ENCODE data around the gene DNM1. TPM values are rescaled to one million over a fixed set of nuclear protein-coding genes. Genes with fewer than 3 reads are reported as not detected.

The DNM1 gene
- total and polyA plus RNA-seq, 2 donors (not counting 3 experiments of a cell fraction or from before 2014, with no cell fraction given): 0.59 to 2.9 TPM

DNA sequence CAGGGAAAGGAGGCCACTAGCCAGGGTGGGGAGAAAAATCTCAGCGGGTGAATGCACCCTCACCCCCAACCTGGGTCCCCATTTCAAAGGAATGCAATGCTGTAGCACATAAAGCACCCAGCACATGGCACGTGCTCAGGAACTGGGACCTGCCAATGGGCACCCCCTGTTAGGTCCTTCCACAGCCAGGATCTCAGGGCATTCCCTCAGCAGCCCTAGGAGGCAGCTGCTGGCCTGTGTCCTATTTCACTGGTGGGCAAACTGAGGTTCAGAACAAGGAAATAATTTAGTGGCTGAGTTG is 8.8 kb downstream of the DNM1 start:
- ChIA-PET POLR2A (no interaction called here), CTCF (interaction anchor here (1.2 to 1.9 kb wide), 3 partner anchors 9 to 29 kb away, joined by 3 to 10 read pairs (median 5); partner anchors contain the start of gene DNM1)
- TF ChIP-seq, protein P1, sequence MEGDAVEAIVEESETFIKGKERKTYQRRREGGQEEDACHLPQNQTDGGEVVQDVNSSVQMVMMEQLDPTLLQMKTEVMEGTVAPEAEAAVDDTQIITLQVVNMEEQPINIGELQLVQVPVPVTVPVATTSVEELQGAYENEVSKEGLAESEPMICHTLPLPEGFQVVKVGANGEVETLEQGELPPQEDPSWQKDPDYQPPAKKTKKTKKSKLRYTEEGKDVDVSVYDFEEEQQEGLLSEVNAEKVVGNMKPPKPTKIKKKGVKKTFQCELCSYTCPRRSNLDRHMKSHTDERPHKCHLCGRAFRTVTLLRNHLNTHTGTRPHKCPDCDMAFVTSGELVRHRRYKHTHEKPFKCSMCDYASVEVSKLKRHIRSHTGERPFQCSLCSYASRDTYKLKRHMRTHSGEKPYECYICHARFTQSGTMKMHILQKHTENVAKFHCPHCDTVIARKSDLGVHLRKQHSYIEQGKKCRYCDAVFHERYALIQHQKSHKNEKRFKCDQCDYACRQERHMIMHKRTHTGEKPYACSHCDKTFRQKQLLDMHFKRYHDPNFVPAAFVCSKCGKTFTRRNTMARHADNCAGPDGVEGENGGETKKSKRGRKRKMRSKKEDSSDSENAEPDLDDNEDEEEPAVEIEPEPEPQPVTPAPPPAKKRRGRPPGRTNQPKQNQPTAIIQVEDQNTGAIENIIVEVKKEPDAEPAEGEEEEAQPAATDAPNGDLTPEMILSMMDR (IDR thresholded peaks at IDR 0.05; ENCODE audit: extremely low read depth in 1 of 2, insufficient read depth in 1 of 2, low read depth in 1 of 2, low read length in 2 of 2): no peak
- TF ChIP-seq, protein P2, sequence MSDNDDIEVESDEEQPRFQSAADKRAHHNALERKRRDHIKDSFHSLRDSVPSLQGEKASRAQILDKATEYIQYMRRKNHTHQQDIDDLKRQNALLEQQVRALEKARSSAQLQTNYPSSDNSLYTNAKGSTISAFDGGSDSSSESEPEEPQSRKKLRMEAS (IDR thresholded peaks at IDR 0.05; ENCODE audit: insufficient read depth, insufficient read length): no peak
- TF ChIP-seq MYC (IDR thresholded peaks at IDR 0.05; ENCODE audit: low read depth, low read length): no peak
- no peak for TF ChIP-seq FOS (IDR thresholded peaks at IDR 0.05; ENCODE audit: borderline replicate concordance, insufficient read depth, low read length)
- TF ChIP-seq POLR2AphosphoS5 (IDR thresholded peaks at IDR 0.05; ENCODE audit: insufficient read depth, low read depth, low read length): no peak
- no peak for TF ChIP-seq POLR2A (IDR thresholded peaks at IDR 0.05; ENCODE audit: low read depth, low read length)
- no peak for TF ChIP-seq GATA2 (IDR thresholded peaks at IDR 0.05; ENCODE audit: insufficient read depth, insufficient read length, low read depth, low read length)
- TF ChIP-seq JUN (IDR thresholded peaks at IDR 0.05; ENCODE audit: borderline replicate concordance, insufficient read depth, insufficient read length, low read depth): no peak
- TF ChIP-seq EZH2 (IDR thresholded peaks at IDR 0.05; ENCODE audit: borderline replicate concordance, low read depth, low read length, severe bottlenecking): no peak
- no peaks in the 10 kb centered on the region for H4K20me1 ChIP-seq (replicated peaks; ENCODE audit: control insufficient read depth, extremely low read depth, insufficient read depth, low read length)
- BruUV-seq (replicated peaks): no TSS peak
- dilution Hi-C loops (cut with MboI; ENCODE audit: extremely low pct_ligation_motif_present, low sequenced_read_pairs) (no loop called here), intact Hi-C loops (cut with micrococcal nuclease) (no loop called here)
- H3K27ac ChIP-seq (ENCODE audit: insufficient read depth, low read depth, low read length): no peak overlapping the region
- no peaks in the 10 kb centered on the region for H3K79me2 ChIP-seq (ENCODE audit: control insufficient read depth, insufficient read depth, low read length)
- H3K9me3 ChIP-seq (replicated peaks; ENCODE audit: control insufficient read depth, insufficient read depth, low read length): no peaks in the 10 kb centered on the region
- no peaks in the 10 kb centered on the region for H3K36me3 ChIP-seq (ENCODE audit: control insufficient read depth in 2 of 2, extremely low read depth in 1 of 2, insufficient read depth in 2 of 2, low read length in 2 of 2)
- H3K9me1 ChIP-seq (replicated peaks; ENCODE audit: control insufficient read depth, extremely low read depth, insufficient read depth, low read length): no peaks in the 10 kb centered on the region
- no peak overlapping the region for H2AFZ ChIP-seq (ENCODE audit: low read depth, low read length)
- no peak overlapping the region for H3K4me3 ChIP-seq (replicated peaks in 1 of 3; ENCODE audit: insufficient read depth in 1 of 3, low read depth in 1 of 3, low read length in 3 of 3)
- no peak overlapping the region for H3K4me2 ChIP-seq (ENCODE audit: insufficient read depth, low read length)
- H3K4me1 ChIP-seq (ENCODE audit: control insufficient read depth, extremely low read depth, insufficient read depth, low read length): peaks cover 3% of the 10 kb centered on the region
- H3K9ac ChIP-seq (replicated peaks; ENCODE audit: extremely low read depth, insufficient read depth, low read length): no peak overlapping the region
- peaks cover 11% of the 10 kb centered on the region in 2 experiments for H3K27me3 ChIP-seq (ENCODE audit: control insufficient read depth in 2 of 2, insufficient read depth in 2 of 2, low read length in 2 of 2)
- no peak for FAIRE-seq
- DNase-seq (ENCODE audit: low read depth, low spot score): no peak
